GM21515 (cell line): ENCODE measurements around the gene XPO5.

ENCODE experiments used
- ATAC-seq: cut with Tn5 transposase; IDR thresholded peaks from one replicate; pipeline ENCODE4 v1.9.1; 2021; ENCODE audit not compliant: unreplicated experiment

XPO5 gene

GRCh38 chr6:43517505-43518357, 58.1 kb downstream of the XPO5 start:
- no peak for ATAC-seq

DNA sequence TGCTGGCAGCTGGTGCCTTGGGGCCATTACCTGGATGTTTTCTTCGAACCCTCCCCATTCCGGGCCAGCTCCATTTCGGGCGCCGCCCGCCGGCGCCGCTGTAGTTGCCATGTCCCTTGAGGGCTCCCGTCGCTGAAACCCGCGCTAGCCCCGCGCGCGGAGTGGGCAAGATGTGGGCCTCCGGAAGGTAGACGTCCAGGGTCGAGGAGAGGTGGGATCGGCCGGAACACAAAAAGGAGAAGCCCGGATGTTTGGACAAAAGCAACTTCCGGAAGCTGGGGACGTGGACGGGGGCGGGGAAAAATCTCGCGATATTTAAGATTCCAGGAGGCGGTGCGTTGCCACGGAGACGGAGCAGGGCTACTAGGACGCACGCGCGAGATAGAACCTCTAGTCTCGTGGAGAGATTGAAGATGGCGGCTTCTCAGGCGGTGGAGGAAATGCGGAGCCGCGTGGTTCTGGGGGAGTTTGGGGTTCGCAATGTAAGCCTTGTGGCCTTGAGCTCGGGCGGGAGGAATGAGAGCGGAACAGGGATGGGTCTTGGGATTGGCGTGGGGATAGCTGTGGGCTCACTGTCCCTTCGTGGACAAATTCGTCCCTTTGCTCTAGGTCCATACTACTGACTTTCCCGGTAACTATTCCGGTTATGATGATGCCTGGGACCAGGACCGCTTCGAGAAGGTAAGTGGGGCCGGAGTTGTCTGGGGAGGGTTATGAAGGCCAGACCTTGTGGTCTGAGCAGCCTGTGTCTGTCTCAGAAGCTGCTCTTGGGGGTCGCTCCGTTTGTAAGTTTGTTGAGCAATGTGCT, 58.9 kb downstream of the XPO5 start, which contains the start of the genes POLR1C and YIPF3:
TSS of gene POLR1C (plus strand) at position 393 of the 808 bp plus-strand sequence. CDS start at position 414, 21 bp downstream.
TSS of gene YIPF3 (minus strand) at position 230 of the 808 bp plus-strand sequence. CDS start at position 111, 119 bp downstream.
- peak; percentile 82 for ATAC-seq

- ATAC-seq: peak; percentile 4
These were observed 59.5 kb downstream of the XPO5 start for GRCh38 chr6:43516367-43516696.

DNA sequence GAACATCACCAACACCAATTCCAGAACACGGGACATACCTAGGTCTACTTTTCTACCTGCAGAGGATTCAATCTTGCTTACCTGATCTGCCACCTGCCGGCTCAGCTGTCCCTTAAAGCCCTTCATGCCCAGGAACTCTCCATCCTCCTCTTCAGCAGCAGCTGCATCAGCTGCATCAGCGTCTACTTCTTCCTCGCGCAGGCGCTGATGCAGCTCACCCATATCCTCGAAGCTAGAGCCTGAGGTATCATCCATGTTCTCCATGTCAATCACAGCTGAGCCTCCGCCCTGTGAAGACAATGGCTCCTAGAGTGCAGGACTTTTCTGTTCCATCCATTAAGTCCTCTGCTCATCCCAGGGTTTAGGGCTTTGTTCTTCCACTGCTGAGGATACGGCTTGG, 60.0 kb downstream of the XPO5 start:
- ATAC-seq: no peak

- no peak for ATAC-seq
These were observed 63.9 kb downstream of the XPO5 start for GRCh38 chr6:43511824-43512415.

DNA sequence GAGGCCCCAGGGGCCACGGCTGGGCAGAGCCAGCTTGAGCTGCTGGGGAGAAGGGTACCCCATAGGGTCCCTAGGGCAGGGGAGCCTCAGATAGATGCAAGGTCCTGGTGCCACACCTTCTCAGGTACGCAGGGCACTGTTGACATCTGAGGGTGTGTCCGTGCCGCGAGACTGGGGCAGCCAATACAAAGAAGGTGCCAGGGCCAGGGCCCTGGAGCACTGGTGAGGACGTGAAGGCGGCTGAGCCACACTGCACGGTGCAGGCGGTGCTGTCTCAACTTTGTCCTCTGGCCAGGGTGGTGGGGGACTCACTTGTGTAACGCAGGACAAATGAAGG, 65.0 kb downstream of the XPO5 start:
- ATAC-seq: no peak

DNA sequence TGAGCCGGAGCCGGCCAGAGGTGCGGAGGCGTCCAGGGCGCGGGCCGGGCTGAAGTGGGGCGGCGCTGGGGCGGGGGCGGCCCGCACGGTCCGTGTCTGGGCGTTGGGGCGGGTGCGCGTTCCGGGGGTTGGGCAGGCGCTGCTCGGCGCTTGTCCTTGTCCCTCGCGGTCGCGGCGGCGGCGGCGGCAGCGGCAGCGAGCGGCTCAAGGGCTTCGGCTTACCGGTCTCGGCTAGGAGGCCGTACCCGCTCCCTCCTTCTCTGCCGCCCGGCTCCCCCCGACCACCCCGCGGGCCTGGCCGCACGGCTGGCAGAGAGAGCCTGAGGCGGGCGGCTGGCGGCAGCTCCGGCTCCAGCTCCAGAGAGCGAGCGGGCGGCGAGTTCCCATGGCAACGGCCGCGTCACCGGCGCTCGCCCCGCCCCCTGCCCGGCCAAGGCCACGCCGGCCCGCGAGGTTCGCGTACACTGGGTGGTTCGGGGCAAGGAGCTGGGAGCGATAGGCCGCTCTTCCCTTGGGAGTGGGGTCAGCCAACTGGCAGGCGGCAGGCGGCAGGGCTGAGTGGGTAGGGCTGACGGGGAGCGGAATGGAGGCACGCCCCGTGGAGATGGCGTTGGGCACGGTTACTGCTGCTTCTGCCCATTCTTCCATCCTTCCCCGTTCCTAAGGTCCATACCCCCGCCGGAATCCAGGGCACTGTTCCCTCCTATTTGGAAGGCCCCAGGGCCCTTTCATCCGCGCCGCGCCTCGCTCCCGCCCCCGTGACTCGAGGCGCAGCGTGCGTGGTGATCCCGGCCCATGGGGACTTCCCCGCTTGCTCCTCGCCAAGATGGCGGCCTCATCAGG, 65.6 kb downstream of the XPO5 start, which contains the start of gene LRRC73:
TSS of gene LRRC73 (minus strand) at position 363 of the 843 bp plus-strand sequence. CDS start 561 bp downstream, outside the sequence.
- peak; percentile 45 for ATAC-seq

DNA sequence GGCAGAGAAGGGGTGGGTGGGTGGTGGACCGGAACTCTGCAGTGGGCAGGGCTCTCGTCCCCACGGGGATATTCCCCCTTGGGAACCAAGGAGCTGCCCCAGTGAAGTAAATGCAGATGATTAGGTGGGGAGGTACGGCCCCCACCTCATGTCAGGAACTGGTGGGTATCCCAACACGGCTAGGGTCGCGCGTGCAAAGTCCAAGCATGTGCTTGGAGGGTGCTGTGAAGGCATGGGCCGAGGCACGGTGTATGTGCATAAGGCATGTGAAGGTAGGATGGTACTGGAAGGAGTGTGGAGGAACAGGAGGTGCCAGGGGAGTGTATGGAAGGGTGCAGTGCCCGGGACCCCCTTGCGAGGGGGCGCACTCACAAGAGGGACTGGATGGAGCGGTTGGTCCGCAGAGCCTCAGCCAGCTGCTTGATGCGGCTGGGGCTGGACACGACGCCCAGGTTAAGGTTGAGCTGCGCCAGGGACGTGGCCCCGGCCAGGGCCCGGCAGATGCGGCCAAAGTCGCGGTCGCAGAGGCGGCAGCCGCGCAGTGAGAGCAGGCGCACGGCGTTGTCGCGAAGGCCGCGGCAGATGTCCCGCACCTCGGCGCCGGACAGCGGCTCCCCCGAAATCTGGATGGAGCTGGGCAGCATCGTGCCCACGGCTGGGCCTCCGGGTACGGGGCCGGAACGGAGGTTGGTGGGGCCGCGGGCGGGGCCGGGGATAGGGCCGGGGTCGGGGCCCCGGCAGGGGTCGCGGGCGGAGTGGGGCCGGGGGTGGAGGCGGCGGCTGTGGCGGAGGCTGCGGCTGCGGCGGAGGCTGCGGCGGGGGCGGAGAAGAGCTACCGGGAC, 66.5 kb downstream of the XPO5 start:
- ATAC-seq: no peak

DNA sequence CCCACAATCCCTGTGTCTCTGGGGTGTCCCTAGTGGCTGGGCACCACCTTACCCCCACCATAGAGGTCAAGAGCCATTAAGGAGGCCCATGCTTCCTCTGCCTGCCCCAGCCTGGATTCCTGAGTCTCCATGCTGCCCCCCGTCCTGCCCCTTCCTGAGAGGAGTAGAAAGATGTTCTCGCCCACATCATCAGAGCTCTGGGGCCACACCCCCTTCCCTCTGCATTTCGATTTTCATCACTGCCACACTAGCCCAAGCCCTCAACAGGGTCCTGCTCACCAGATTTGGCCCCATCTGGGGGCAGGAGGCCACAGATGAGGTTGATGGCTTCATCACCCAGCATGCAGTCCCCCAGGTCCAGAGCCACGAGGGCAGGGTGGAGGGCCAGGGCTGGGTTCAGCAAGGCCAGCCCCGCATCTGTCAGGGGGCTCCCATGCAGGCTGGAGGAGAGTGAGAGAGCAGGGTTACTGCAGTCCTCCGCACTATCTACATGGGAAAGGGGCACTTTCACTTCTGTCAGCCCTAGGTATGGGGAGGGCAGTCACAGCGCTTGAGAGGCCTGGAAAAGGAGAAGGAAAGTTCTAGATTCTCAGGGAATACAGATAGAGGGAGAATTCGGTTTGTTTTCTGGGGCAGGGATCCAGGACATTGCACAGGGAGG, 67.2 kb downstream of the XPO5 start:
- no peak for ATAC-seq

DNA sequence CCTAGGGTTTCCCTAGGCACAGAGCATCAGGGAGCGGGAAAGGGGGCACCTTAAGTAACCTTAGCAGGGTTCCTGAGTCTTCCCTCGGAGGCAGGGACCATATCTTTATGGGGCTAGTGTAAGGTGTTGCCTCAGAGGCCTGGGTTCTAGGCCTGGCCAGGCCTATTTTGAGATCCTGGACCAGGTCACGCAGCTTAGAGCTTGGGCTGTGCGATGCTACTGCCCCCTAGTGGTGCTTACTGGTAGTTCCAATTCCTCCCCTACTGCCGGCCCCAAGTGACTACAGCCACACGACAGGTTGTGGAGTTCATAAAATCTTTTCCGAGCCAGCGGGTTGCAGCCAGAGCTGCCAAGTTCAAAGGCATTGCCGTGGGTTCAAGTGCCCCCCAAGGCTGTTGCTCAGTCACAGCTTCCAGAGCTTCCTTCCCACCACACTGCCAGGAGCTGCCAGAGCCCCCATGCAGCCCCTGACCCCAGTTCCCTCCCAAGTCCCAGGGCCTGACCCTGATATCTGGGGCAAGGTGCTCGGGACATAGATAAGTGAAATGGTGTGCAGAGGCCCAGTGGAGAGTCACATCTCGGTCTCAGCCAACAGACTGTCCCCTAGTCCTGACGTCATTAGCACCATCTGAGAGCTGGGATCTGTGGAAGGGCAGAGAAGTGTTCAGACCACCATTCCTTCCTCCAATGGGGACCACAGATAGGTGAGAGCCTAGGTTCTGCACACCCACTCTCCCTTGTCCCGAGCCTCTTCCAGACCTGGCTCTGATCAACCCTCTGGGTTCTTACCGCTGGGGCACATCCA, 69.0 kb downstream of the XPO5 start:
- peak; percentile 46 for ATAC-seq

GRCh38 chr6:43506171-43506570, 69.7 kb downstream of the XPO5 start:
- ATAC-seq: no peak

DNA sequence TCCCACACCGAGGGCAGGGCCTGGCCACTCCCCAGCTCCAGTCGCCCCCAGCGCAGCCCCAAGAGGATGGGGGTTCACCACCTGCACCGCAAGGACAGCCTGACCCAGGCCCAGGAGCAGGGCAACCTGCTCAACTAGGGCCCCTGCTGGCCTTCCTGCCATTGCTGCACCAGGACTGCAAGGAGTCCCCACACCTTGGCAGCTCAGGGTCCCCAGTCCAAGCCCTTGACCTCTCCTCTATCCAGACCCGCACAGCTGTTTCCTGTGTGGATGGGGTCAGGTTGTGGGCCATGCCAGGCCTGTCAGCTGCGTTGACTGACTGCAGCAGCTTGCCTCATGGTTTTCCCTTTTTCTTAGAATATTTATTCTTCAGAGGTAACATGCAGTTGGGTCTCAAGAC, 70.1 kb downstream of the XPO5 start:
- no peak for ATAC-seq

DNA sequence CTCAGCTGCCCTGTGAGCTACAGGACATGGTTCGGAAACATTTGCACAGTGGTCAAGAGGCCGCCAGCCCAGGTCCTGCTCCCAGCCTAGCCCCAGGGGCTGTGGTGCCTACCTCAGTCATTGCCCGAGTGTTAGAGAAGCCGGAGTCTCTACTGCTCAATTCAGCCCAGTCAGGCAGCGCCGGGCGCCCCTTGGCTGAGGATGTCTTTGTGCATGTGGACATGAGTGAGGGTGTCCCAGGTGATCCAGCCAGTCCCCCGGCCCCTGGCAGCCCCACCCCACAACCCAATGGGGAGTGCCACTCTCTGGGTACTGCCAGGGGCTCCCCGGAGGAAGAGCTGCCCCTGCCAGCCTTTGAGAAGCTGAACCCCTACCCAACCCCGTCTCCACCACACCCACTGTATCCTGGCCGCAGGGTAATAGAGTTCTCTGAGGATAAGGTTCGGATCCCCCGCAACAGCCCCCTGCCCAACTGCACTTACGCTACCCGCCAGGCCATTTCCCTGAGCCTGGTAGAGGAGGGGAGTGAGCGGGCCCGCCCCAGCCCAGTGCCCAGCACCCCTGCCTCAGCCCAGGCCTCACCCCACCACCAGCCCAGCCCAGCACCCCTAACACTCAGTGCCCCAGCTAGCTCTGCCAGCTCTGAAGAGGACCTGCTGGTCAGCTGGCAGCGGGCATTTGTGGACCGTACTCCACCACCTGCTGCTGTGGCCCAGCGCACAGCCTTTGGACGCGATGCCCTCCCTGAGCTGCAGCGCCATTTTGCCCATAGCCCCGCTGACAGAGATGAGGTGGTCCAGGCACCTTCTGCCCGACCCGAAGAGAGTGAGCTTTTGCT, 70.9 kb downstream of the XPO5 start:
- no peak for ATAC-seq

DNA sequence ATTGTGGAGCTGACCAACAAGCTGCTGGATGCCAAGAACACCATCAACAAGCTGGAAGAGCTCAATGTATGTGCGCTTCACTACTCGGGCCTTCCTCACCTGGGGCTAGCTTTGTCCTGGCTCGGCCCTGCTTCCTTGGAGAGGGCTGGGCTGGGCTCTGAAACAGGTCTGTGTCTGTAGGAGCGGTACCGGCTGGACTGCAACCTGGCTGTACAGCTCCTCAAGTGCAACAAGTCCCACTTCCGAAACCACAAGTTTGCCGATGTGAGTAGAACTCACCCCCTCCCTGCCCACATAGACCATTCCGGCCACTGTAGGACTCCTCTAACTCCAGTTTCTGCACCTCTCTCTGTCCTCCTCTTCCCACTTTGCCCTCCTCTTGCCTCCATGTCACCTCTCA, 72.4 kb downstream of the XPO5 start:
- no peak for ATAC-seq

- no peak for ATAC-seq
These were observed 73.2 kb downstream of the XPO5 start for GRCh38 chr6:43502666-43503065.

DNA sequence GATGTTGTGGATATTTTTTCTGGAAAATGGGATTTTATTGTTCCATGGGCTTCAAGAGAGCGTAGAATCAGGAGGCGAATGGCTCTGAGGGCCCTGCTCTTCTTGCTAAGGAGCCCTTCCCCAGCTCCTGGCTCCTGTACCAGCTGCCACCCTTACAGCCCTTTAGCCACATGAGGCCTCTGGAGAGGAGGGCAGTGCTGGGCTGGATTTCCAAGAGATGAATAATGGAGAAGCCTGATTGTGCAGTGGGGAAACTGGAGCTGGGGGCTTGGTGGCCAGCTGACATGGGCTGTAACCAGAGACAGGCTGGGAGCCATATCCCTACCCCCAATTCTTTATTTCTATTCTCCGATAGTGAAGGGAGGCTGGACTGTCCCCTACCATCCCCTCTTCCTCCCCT, 74.9 kb downstream of the XPO5 start:
- no peak for ATAC-seq

DNA sequence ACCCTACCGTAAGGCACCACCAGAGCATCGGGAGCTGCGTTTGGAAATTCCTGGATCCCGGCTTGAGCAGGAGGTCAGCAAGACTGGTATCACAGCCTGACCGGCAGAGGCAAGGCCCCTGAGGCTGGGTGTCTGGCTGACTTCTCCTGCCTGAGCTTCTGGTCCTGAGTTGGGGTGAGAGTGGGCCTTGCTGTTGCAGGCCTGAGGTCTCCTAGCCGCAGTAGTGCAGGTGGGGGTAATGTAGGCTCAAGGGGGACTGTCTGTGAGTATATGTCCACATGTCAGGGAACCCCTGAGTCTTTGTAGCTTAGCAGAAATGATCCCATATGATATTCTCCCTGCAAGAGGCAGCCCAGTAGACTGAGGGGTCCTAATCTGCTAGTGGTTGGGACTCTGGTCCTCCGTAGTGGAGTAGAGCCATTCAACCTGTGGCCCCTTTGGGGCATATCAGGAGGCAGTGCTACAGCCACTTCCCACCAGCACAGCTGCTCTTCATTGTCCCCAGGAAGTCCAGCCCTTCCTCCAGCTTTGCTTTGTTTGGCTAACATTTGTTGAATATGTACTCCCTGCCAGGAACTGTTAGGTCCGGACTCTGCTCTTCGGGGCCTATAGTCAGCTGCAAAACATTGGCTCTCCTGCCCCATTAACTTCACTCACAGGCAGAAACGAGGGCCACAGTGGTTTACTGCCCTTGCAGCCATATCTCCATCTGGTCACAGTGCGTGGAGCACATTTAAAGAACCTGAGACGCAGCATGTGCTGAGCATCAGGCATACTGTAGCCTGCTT, 76.6 kb downstream of the XPO5 start:
- ATAC-seq: no peak
